H9 (cell line): Measurements from ENCODE around the gene SH2D2A. TPM values are rescaled to one million over a fixed set of nuclear protein-coding genes. Genes with fewer than 3 reads are reported as not detected.

ENCODE experiments used
- DNase-seq: peaks from one replicate; pipeline ENCODE4 v3.0.0-alpha.2; 2017
- H2AFZ ChIP-seq: one replicate; pipeline ENCODE4 v1.6.1; 2013; ENCODE audit warnings: mild to moderate bottlenecking, low read length, control low read depth, moderate library complexity
- H2AK5ac ChIP-seq: 2 replicates; pipeline ENCODE4 v1.6.1; 2013; ENCODE audit warnings: low read length, control low read depth, mixed read lengths; ENCODE audit not compliant: insufficient read length
- H2BK120ac ChIP-seq: one replicate; pipeline ENCODE4 v1.6.1; 2013; ENCODE audit warnings: low read depth, mild to moderate bottlenecking, low read length, control low read depth, inconsistent platforms; ENCODE audit not compliant: poor library complexity, severe bottlenecking
- H2BK12ac ChIP-seq: 2 replicates; pipeline ENCODE4 v1.6.1; 2013; ENCODE audit warnings: low read length, control low read depth, mixed read lengths, low read depth; ENCODE audit not compliant: insufficient read length
- H2BK15ac ChIP-seq: 2 replicates; pipeline ENCODE4 v1.6.1; 2013; ENCODE audit warnings: low read depth, low read length, control low read depth
- H2BK20ac ChIP-seq: one replicate; pipeline ENCODE4 v1.6.1; 2013; ENCODE audit warnings: low read depth, mild to moderate bottlenecking, low read length, control low read depth, inconsistent platforms; ENCODE audit not compliant: poor library complexity, severe bottlenecking
- H2BK5ac ChIP-seq: 2 replicates; pipeline ENCODE4 v1.6.1; 2013; ENCODE audit warnings: low read length, control low read depth, mixed read lengths; ENCODE audit not compliant: insufficient read length
- H3K14ac ChIP-seq: 2 replicates; pipeline ENCODE4 v1.6.1; 2013; ENCODE audit warnings: low read length, control low read depth; ENCODE audit not compliant: insufficient read depth
- H3K18ac ChIP-seq: 2 replicates; pipeline ENCODE4 v1.6.1; 2013; ENCODE audit warnings: low read depth, mild to moderate bottlenecking, mixed read lengths, low read length, control low read depth; ENCODE audit not compliant: insufficient read length
- H3K23ac ChIP-seq: 2 replicates; pipeline ENCODE4 v1.6.1; 2013; ENCODE audit warnings: low read length, control low read depth, mixed read lengths, low read depth; ENCODE audit not compliant: insufficient read length
- H3K23me2 ChIP-seq: 2 replicates; pipeline ENCODE4 v1.6.1; 2013; ENCODE audit warnings: low read depth, mild to moderate bottlenecking, mixed read lengths, low read length, control low read depth; ENCODE audit not compliant: insufficient read length, poor library complexity, severe bottlenecking
- H3K27ac ChIP-seq: 2 replicates; pipeline ENCODE4 v1.5.1; 2013; ENCODE audit warnings: low read length, control low read depth, mixed read lengths, low read depth; ENCODE audit not compliant: insufficient read length
- H3K27me3 ChIP-seq: 2 replicates; pipeline ENCODE4 v1.6.1; 2013; ENCODE audit warnings: low read length, control low read depth, inconsistent platforms; ENCODE audit not compliant: insufficient read depth
- H3K4ac ChIP-seq: 2 replicates; pipeline ENCODE4 v1.6.1; 2013; ENCODE audit warnings: low read depth, mild to moderate bottlenecking, control low read depth, inconsistent platforms, low read length, moderate library complexity
- H3K4me1 ChIP-seq: 2 replicates; pipeline ENCODE4 v1.6.1; 2013; ENCODE audit warnings: low read length, control low read depth, inconsistent platforms; ENCODE audit not compliant: insufficient read depth
- H3K4me2 ChIP-seq: 2 replicates; pipeline ENCODE4 v1.6.1; 2013; ENCODE audit warnings: low read length, control low read depth, mixed read lengths; ENCODE audit not compliant: insufficient read length, insufficient read depth
- H3K56ac ChIP-seq: 2 replicates; pipeline ENCODE4 v1.6.1; 2013; ENCODE audit warnings: low read depth, mild to moderate bottlenecking, mixed read lengths, low read length, control low read depth; ENCODE audit not compliant: insufficient read length
- H3K79me1 ChIP-seq: 2 replicates; pipeline ENCODE4 v1.6.1; 2013; ENCODE audit warnings: low read depth, mild to moderate bottlenecking, moderate library complexity, low read length, control low read depth, inconsistent platforms; ENCODE audit not compliant: insufficient read depth, poor library complexity, severe bottlenecking
- H3K79me2 ChIP-seq: 2 replicates; pipeline ENCODE4 v1.6.1; 2013; ENCODE audit warnings: low read length, control low read depth, inconsistent platforms; ENCODE audit not compliant: insufficient read depth
- H3K9ac ChIP-seq: 2 replicates; pipeline ENCODE4 v1.6.1; 2013; ENCODE audit warnings: low read length, control low read depth, mixed read lengths; ENCODE audit not compliant: insufficient read length; ENCODE audit errors: extremely low read depth
- H3K9me3 ChIP-seq: one replicate; pipeline ENCODE4 v1.6.1; 2013; ENCODE audit warnings: low read depth, low read length, inconsistent platforms; ENCODE audit not compliant: control insufficient read depth
- H3T11ph ChIP-seq: one replicate; pipeline ENCODE4 v1.6.1; 2013; ENCODE audit warnings: mild to moderate bottlenecking, low read length, control low read depth, inconsistent platforms
- H4K20me1 ChIP-seq: one replicate; pipeline ENCODE4 v1.6.1; 2013; ENCODE audit not compliant: control insufficient read depth, insufficient read length, insufficient read depth
- H4K5ac ChIP-seq: 2 replicates; pipeline ENCODE4 v1.6.1; 2013; ENCODE audit warnings: low read depth, mild to moderate bottlenecking, mixed read lengths, low read length, control low read depth; ENCODE audit not compliant: insufficient read length
- H4K8ac ChIP-seq: replicated peaks from 2 replicates; pipeline ENCODE4 v1.6.1; 2013; ENCODE audit warnings: low read length, control low read depth, mixed read lengths, low read depth; ENCODE audit not compliant: insufficient read length
- H4K91ac ChIP-seq: 2 replicates; pipeline ENCODE4 v1.6.1; 2013; ENCODE audit warnings: low read depth, mild to moderate bottlenecking, moderate library complexity, mixed read lengths, low read length, control low read depth; ENCODE audit not compliant: insufficient read length
- H3K27ac Mint-ChIP-seq, 3 experiments: 2 replicates in 2 of 3; 3 replicates in 1 of 3; pipeline ENCODE4 v1.8.0; 2020 to 2021; ENCODE audit warnings: mixed read lengths in 3 of 3, mild to moderate bottlenecking in 1 of 3, moderate library complexity in 1 of 3
- H3K27me3 Mint-ChIP-seq: 2 replicates; pipeline ENCODE4 v1.8.0; 2021; ENCODE audit warnings: low read depth, mild to moderate bottlenecking, moderate library complexity, mixed read lengths
- H3K36me3 Mint-ChIP-seq, 3 experiments: 2 replicates in 2 of 3; 3 replicates in 1 of 3; pipeline ENCODE4 v1.8.0; 2020 to 2021; ENCODE audit warnings: low read depth in 3 of 3, mixed read lengths in 3 of 3; ENCODE audit not compliant: insufficient read depth in 1 of 3
- H3K4me1 Mint-ChIP-seq, 2 experiments: 2 replicates each; pipeline ENCODE4 v1.8.0; 2020; ENCODE audit warnings: mixed read lengths in 2 of 2
- H3K4me3 Mint-ChIP-seq, 2 experiments: 2 replicates in 1 of 2; 3 replicates in 1 of 2; pipeline ENCODE4 v1.8.0; 2020 to 2021; ENCODE audit warnings: mild to moderate bottlenecking in 2 of 2, mixed read lengths in 2 of 2, moderate library complexity in 1 of 2
- H3K9me3 Mint-ChIP-seq, 2 experiments: 2 replicates in 1 of 2; 3 replicates in 1 of 2; pipeline ENCODE4 v1.8.0; 2020; ENCODE audit warnings: mild to moderate bottlenecking in 2 of 2, mixed read lengths in 2 of 2, moderate library complexity in 1 of 2
- CTCF ChIP-seq: fragments of 200-600 bp; sonication (generic); conservative IDR thresholded peaks from 3 replicates; pipeline ENCODE4 v1.8.0; 2021; ENCODE audit warnings: antibody characterized with exemption, mild to moderate bottlenecking
- WGBS: extraction: QIAGEN DNeasy Blood & Tissue Kit; methylation state at CpG from one replicate; pipeline ENCODE4 v1.1.7; 2013; ENCODE audit warnings: missing lambda C conversion rate, low lambda C conversion rate, mixed read lengths; ENCODE audit not compliant: insufficient read length; ENCODE audit errors: extremely low coverage; 5-methylcytosine and 5-hydroxymethylcytosine counted together
- total RNA-seq: library from RNA; stranded (reverse); gene quantifications from 2 replicates; pipeline ENCODE4 v1.2.1, GENCODE V29; 2021

SH2D2A gene
- total RNA-seq, 1 experiment from 2014 or later: 2.0 TPM

GRCh38 chr1:156777573-156777972 is 39.1 kb downstream of the SH2D2A start:
- Histone ChIP-seq H2BK12ac (no peak overlapping the region), H3K4me2 (no peak overlapping the region), H4K91ac (no peak overlapping the region), H3K27me3 (no peaks in the 10 kb centered on the region), H3T11ph (no peak overlapping the region), H3K9ac (no peak overlapping the region), H3K23ac (no peak overlapping the region), H3K9me3 (no peaks in the 10 kb centered on the region), H3K4me1 (no peaks in the 10 kb centered on the region), H2BK20ac (no peak overlapping the region), H2AFZ (no peak overlapping the region), H3K4ac (no peak overlapping the region), H4K5ac (no peak overlapping the region), H2BK5ac (no peak overlapping the region), H4K20me1 (no peaks in the 10 kb centered on the region), H3K79me2 (peaks cover 24% of the 10 kb centered on the region; the same call in 1 of the 2 replicates), H3K23me2 (no peaks in the 10 kb centered on the region), H3K56ac (no peak overlapping the region), H2BK15ac (no peak overlapping the region), H2BK120ac (no peak overlapping the region), H3K79me1 (peaks cover 19% of the 10 kb centered on the region), H4K8ac (no peak overlapping the region), H3K14ac (no peak overlapping the region), H2AK5ac (no peak overlapping the region), H3K27ac (no peak overlapping the region), H3K18ac (no peak overlapping the region)
- Mint-ChIP-seq H3K4me3 (no peak overlapping the region), H3K9me3 (no peaks in the 10 kb centered on the region), H3K27ac (no peak overlapping the region), H3K27me3 (no peaks in the 10 kb centered on the region), H3K4me1 (peaks cover 0 to 5% of the 10 kb centered on the region in 2 experiments; a peak in 2 of 4 replicates), H3K36me3 (peaks cover 8 to 28% (median 21%) of the 10 kb centered on the region in 3 experiments; a peak in 6 of 7 replicates)
- no peak for DNase-seq
- no CpG with 5 or more reads among the region's 1 CpG for WGBS
- no peak for TF ChIP-seq CTCF
